Measurements from ENCODE around the gene NDUFB5. TPM values are rescaled to one million over a fixed set of nuclear protein-coding genes. Genes with fewer than 3 reads are reported as not detected.

Gene NDUFB5
- 33.3 to 55.3 TPM (median 46.4 TPM) in 5 replicates for total RNA-seq (2022; extraction: Qiagen RNA extraction; ENCODE audit: low read depth)

GRCh38 chr3:179604321-179605078, at the start of gene NDUFB5, which contains the start of gene MRPL47:
Gene NDUFB5, plus strand, starts transcription at chr3:179604794. Its CDS starts 22 bp downstream, at chr3:179604816.
Gene MRPL47, minus strand, starts transcription at chr3:179604638. Its CDS starts 14 bp downstream, at chr3:179604624.

GRCh38 chr3:179562591-179563270, 41.9 kb upstream of the NDUFB5 start, which contains the start of gene ACTL6A:
Gene ACTL6A, plus strand, starts transcription at chr3:179562926. Its CDS starts 167 bp downstream, at chr3:179563093.

GRCh38 chr3:179652447-179653095, 48.0 kb downstream of the NDUFB5 start, which contains the start of gene USP13:
Gene USP13, plus strand, starts transcription at chr3:179653040. Its CDS starts 186 bp downstream, at chr3:179653226.

Other genes with a start within 250 kb of the NDUFB5 start
- gene GNB4, start 153.3 kb upstream of the NDUFB5 start, total RNA-seq (2022; extraction: Qiagen RNA extraction; ENCODE audit: low read depth), result 9.8 to 16.8 TPM (median 13.7 TPM) in 5 replicates
- gene ACTL6A, start 41.9 kb upstream of the NDUFB5 start, total RNA-seq (2022; extraction: Qiagen RNA extraction; ENCODE audit: low read depth), result 49.2 to 85.0 TPM (median 55.8 TPM) in 5 replicates
- gene MRPL47, start 156 bp upstream of the NDUFB5 start, total RNA-seq (2022; extraction: Qiagen RNA extraction; ENCODE audit: low read depth), result 34.2 to 63.2 TPM (median 37.8 TPM) in 5 replicates
- gene USP13, start 48.2 kb downstream of the NDUFB5 start, total RNA-seq (2022; extraction: Qiagen RNA extraction; ENCODE audit: low read depth), result 8.1 to 12.5 TPM (median 10.8 TPM) in 5 replicates